ENCODE results near the gene NUCB2. TPM values are rescaled to one million over a fixed set of nuclear protein-coding genes. Genes with fewer than 3 reads are reported as not detected.

NUCB2 gene
- total and polyA plus RNA-seq, 10 of the 15 experiments (the other 5 are each of a cell fraction or from before 2014, with no cell fraction given), result 16.0 to 74.1 (median 52.1) TPM

GRCh38 chr11:17250561-17251350, 25.8 kb upstream of the NUCB2 start:
- no peaks in the 10 kb centered on the region for H3K79me2 ChIP-seq (ENCODE audit: control insufficient read depth, insufficient read depth, low read length)
- no peaks in the 10 kb centered on the region for H4K20me1 ChIP-seq (ENCODE audit: control insufficient read depth, insufficient read depth)
- no peak overlapping the region for H3K27ac ChIP-seq (ENCODE audit: control insufficient read depth, insufficient read depth)
- H3K4me2 ChIP-seq (ENCODE audit: control insufficient read depth, insufficient read depth), result no peak overlapping the region
- CTCF ChIA-PET, result interaction anchor here (0.9 to 2.0 kb wide), 2 partner anchors 20 to 133 kb away, joined by 3 to 5 read pairs; no protein-coding TSS in a partner anchor
- no peaks in the 10 kb centered on the region for H3K9me3 ChIP-seq (replicated peaks; ENCODE audit: control insufficient read depth, insufficient read depth, low read length)
- in situ Hi-C loops (cut with MboI) (no loop called here), intact Hi-C loops (cut with micrococcal nuclease; ENCODE audit: unreplicated experiment) (no loop called here)
- no TSS peak for BruUV-seq (replicated peaks)
- POLR2A ChIA-PET, result no interaction called here
- TF ChIP-seq POLR2A (IDR thresholded peaks at IDR 0.05; ENCODE audit: low read depth, low read length), result no peak
- TF ChIP-seq PBX3 (IDR thresholded peaks at IDR 0.05; ENCODE audit: insufficient replicate concordance, low read depth, low read length), result no peak
- TF ChIP-seq, protein P1, sequence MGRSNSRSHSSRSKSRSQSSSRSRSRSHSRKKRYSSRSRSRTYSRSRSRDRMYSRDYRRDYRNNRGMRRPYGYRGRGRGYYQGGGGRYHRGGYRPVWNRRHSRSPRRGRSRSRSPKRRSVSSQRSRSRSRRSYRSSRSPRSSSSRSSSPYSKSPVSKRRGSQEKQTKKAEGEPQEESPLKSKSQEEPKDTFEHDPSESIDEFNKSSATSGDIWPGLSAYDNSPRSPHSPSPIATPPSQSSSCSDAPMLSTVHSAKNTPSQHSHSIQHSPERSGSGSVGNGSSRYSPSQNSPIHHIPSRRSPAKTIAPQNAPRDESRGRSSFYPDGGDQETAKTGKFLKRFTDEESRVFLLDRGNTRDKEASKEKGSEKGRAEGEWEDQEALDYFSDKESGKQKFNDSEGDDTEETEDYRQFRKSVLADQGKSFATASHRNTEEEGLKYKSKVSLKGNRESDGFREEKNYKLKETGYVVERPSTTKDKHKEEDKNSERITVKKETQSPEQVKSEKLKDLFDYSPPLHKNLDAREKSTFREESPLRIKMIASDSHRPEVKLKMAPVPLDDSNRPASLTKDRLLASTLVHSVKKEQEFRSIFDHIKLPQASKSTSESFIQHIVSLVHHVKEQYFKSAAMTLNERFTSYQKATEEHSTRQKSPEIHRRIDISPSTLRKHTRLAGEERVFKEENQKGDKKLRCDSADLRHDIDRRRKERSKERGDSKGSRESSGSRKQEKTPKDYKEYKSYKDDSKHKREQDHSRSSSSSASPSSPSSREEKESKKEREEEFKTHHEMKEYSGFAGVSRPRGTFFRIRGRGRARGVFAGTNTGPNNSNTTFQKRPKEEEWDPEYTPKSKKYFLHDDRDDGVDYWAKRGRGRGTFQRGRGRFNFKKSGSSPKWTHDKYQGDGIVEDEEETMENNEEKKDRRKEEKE (IDR thresholded peaks at IDR 0.05), result no peak
- TF ChIP-seq ZZZ3 (IDR thresholded peaks at IDR 0.05; ENCODE audit: control insufficient read depth, insufficient read length, low read depth), result no peak
- TF ChIP-seq WRNIP1 (IDR thresholded peaks at IDR 0.05; ENCODE audit: borderline replicate concordance, low read depth, low read length), result no peak
- TF ChIP-seq SPI1 (IDR thresholded peaks at IDR 0.05; ENCODE audit: borderline replicate concordance, insufficient read depth, low read depth, low read length), result no peak
- TF ChIP-seq GATAD2B (conservative IDR thresholded peaks at IDR 0.05; ENCODE audit: low read depth), result no peak
- TF ChIP-seq YBX1 (IDR thresholded peaks at IDR 0.05), result no peak
- no peak for TF ChIP-seq IRF4 (IDR thresholded peaks at IDR 0.05; ENCODE audit: low read depth, low read length)
- SMC1A ChIA-PET (ENCODE audit: uncharacterized antibody, unreplicated experiment), result interaction anchor here (1.3 kb wide), 1 partner anchor 26 kb away, joined by 3 read pairs; the partner anchor contains the start of gene NUCB2
- H3K4me1 ChIP-seq (ENCODE audit: control insufficient read depth, insufficient read depth, low read length), result no peaks in the 10 kb centered on the region
- RAD21 ChIA-PET (ENCODE audit: unreplicated experiment), result no interaction called here
- H3K4me3 ChIP-seq, result no peak overlapping the region
- no peak for FAIRE-seq
- no peaks in the 10 kb centered on the region for H3K36me3 ChIP-seq (ENCODE audit: control insufficient read depth in 2 of 2, insufficient read depth in 2 of 2, low read length in 1 of 2)
- ATAC-seq, result no peak
- no peak overlapping the region for H3K9ac ChIP-seq (ENCODE audit: control insufficient read depth, insufficient read depth, low read length)
- no peak for DNase-seq (ENCODE audit: low read depth, low spot score)
- peaks cover 0 to 3% of the 10 kb centered on the region in 2 experiments; a peak in 1 of 4 replicates for H3K27me3 ChIP-seq (replicated peaks in 1 of 2; ENCODE audit: control insufficient read depth in 2 of 2, insufficient read depth in 2 of 2, low read length in 1 of 2)
- H2AFZ ChIP-seq (ENCODE audit: control insufficient read depth, low read depth, low read length), result no peak overlapping the region

Measured in GM12878 (cell line).